SK-N-SH (cell line): Measurements from ENCODE around the gene ZNF723. TPM values are rescaled to one million over a fixed set of nuclear protein-coding genes. Genes with fewer than 3 reads are reported as not detected.

Experiments used
- CTCF ChIA-PET: fragments of 300-600, 350-600 bp; formaldehyde crosslinking; extraction: SDS; loops from one replicate; lab custom pipeline; 2021; lab: Yijun Ruan, JAX
- POLR2A ChIA-PET: fragments of 350-600 bp; sonication (Branson Sonifier 250); formaldehyde crosslinking; extraction: SDS; loops from one replicate; lab custom pipeline; 2020; ENCODE audit warnings: antibody characterized with exemption, inconsistent platforms; lab: Yijun Ruan, JAX
- DNase-seq: peaks from one replicate; pipeline ENCODE4 v3.0.0; 2012
- H2AFZ ChIP-seq: fragments of 200-600 bp; sonication (generic); 2 replicates; pipeline ENCODE4 v1.8.1; 2016; ENCODE audit warnings: antibody characterized with exemption, mild to moderate bottlenecking, low read depth
- H3F3A ChIP-seq: fragments of 200-600 bp; sonication (generic); replicated peaks from 2 replicates; pipeline ENCODE3; 2016; ENCODE audit warnings: antibody characterized with exemption, mild to moderate bottlenecking; ENCODE audit not compliant: insufficient read depth
- H3K27ac ChIP-seq, 2 experiments: fragments of 200-500 bp in 1 of 2; fragments of 200-600 bp in 1 of 2; sonication (Bioruptor generic) in 1 of 2; sonication (generic), shearing (Covaris generic) in 1 of 2; 2 replicates each; pipeline versions ENCODE4 v1.5.1 to v1.6.1; 2014 to 2016; ENCODE audit warnings: low read depth in 2 of 2, inconsistent platforms in 1 of 2, low read length in 1 of 2, mild to moderate bottlenecking in 1 of 2, mixed read lengths in 1 of 2
- H3K27me3 ChIP-seq: fragments of 200-600 bp; sonication (generic), shearing (Covaris generic); 2 replicates; pipeline ENCODE4 v1.6.1; 2016; ENCODE audit warnings: mixed run types; ENCODE audit not compliant: insufficient read depth
- H3K36me3 ChIP-seq, 2 experiments: fragments of 200-500 bp in 1 of 2; fragments of 200-600 bp in 1 of 2; sonication (Bioruptor generic) in 1 of 2; sonication (generic) in 1 of 2; replicated peaks in 1 of 2; 2 replicates each; pipeline versions ENCODE3 to v1.5.1; 2014 to 2016; ENCODE audit warnings: low read length in 1 of 2, mild to moderate bottlenecking in 1 of 2; ENCODE audit not compliant: insufficient read depth in 2 of 2, control insufficient read depth in 1 of 2
- H3K4me1 ChIP-seq, 2 experiments: fragments of 200-500 bp in 1 of 2; fragments of 200-600 bp in 1 of 2; sonication (Bioruptor generic) in 1 of 2; sonication (generic), shearing (Covaris generic) in 1 of 2; 2 replicates each; pipeline versions ENCODE4 v1.5.1 to v1.6.1; 2014 to 2016; ENCODE audit warnings: low read depth in 1 of 2, low read length in 1 of 2, mixed run types in 1 of 2; ENCODE audit not compliant: insufficient read depth in 2 of 2, control insufficient read depth in 1 of 2
- H3K4me2 ChIP-seq: fragments of 200-600 bp; sonication (generic), shearing (Covaris generic); 2 replicates; pipeline ENCODE4 v1.6.1; 2017; ENCODE audit warnings: mixed run types
- H3K4me3 ChIP-seq, 2 experiments: fragments of 200-500 bp in 1 of 2; fragments of 200-600 bp in 1 of 2; sonication (Bioruptor generic) in 1 of 2; sonication (generic), shearing (Covaris generic) in 1 of 2; 2 replicates each; pipeline versions ENCODE4 v1.5.1 to v1.8.1; 2014 to 2016; ENCODE audit warnings: low read depth in 2 of 2, inconsistent platforms in 1 of 2, low read length in 1 of 2, mild to moderate bottlenecking in 1 of 2, mixed read lengths in 1 of 2, moderate library complexity in 1 of 2
- H3K79me2 ChIP-seq: fragments of 200-600 bp; sonication (generic); 2 replicates; pipeline ENCODE4 v1.8.1; 2017; ENCODE audit warnings: mild to moderate bottlenecking; ENCODE audit not compliant: insufficient read depth
- H3K9ac ChIP-seq: fragments of 200-600 bp; sonication (generic); 2 replicates; pipeline ENCODE4 v1.6.1; 2017; ENCODE audit warnings: mixed run types
- H3K9me2 ChIP-seq: fragments of 200-600 bp; sonication (generic); 2 replicates; pipeline ENCODE4 v1.6.1; 2017; ENCODE audit warnings: mixed run types
- H3K9me3 ChIP-seq: fragments of 200-600 bp; sonication (generic); 2 replicates; pipeline ENCODE4 v1.6.1; 2017; ENCODE audit warnings: mixed run types, mild to moderate bottlenecking, moderate library complexity
- H4K20me1 ChIP-seq: fragments of 200-600 bp; sonication (generic); 2 replicates; pipeline ENCODE4 v1.6.1; 2017; ENCODE audit warnings: mild to moderate bottlenecking, mixed run types; ENCODE audit not compliant: insufficient read depth
- CTCF ChIP-seq: fragments of 200-600 bp; sonication (generic); IDR thresholded peaks from 2 replicates; pipeline ENCODE4 v1.6.1; 2017; ENCODE audit warnings: antibody characterized with exemption, mild to moderate bottlenecking, moderate library complexity
- ELF1 ChIP-seq: IDR thresholded peaks from 2 replicates; pipeline ENCODE4 v1.4.0; 2012
- EP300 ChIP-seq, 2 experiments: IDR thresholded peaks; 2 replicates each; pipeline versions ENCODE4 v1.4.0 to v1.6.1; 2012; ENCODE audit warnings: borderline replicate concordance in 1 of 2, low read depth in 1 of 2, low read length in 1 of 2
- EZH2phosphoT487 ChIP-seq: fragments of 200-600 bp; sonication (generic); IDR thresholded peaks from 2 replicates; pipeline ENCODE4 v1.6.1; 2017; ENCODE audit warnings: low read depth, mixed run types, mild to moderate bottlenecking, antibody characterized with exemption, moderate library complexity, borderline replicate concordance
- FOSL2 ChIP-seq: IDR thresholded peaks from 2 replicates; pipeline ENCODE4 v1.4.0; 2012; ENCODE audit warnings: low read depth, mild to moderate bottlenecking, moderate library complexity, borderline replicate concordance
- FOXJ3 ChIP-seq: sonication (generic); formaldehyde crosslinking; IDR thresholded peaks from 2 replicates; pipeline ENCODE4 v1.5.1; 2020; ENCODE audit warnings: mild to moderate bottlenecking, missing genetic modification reagents
- FOXM1 ChIP-seq: IDR thresholded peaks from 2 replicates; pipeline ENCODE4 v1.4.0; 2012; ENCODE audit warnings: low read depth, mild to moderate bottlenecking
- GABPA ChIP-seq: IDR thresholded peaks from 2 replicates; pipeline ENCODE4 v1.4.0; 2012; ENCODE audit warnings: low read depth, mild to moderate bottlenecking
- IRF3 ChIP-seq: fragments of 150-350 bp; IDR thresholded peaks from 2 replicates; pipeline ENCODE4 v1.6.1; 2016; ENCODE audit warnings: mild to moderate bottlenecking, low read depth, low read length
- MEF2A ChIP-seq: IDR thresholded peaks from 2 replicates; pipeline ENCODE4 v1.4.0; 2012; ENCODE audit warnings: low read depth, borderline replicate concordance
- NFIC ChIP-seq: IDR thresholded peaks from 2 replicates; pipeline ENCODE4 v1.4.0; 2012; ENCODE audit warnings: borderline replicate concordance
- PBX3 ChIP-seq: IDR thresholded peaks from 2 replicates; pipeline ENCODE4; 2012
- POLR2AphosphoS5 ChIP-seq: IDR thresholded peaks from 2 replicates; pipeline ENCODE4 v1.6.1; 2012; ENCODE audit warnings: low read depth, low read length
- RAD21 ChIP-seq: IDR thresholded peaks from 2 replicates; pipeline ENCODE4 v1.6.1; 2012; ENCODE audit warnings: mild to moderate bottlenecking, low read length
- RCOR1 ChIP-seq: fragments of 150-350 bp; IDR thresholded peaks from 2 replicates; pipeline ENCODE4 v1.6.1; 2017; ENCODE audit warnings: antibody characterized with exemption, low read length
- SIN3A ChIP-seq: IDR thresholded peaks from 2 replicates; pipeline ENCODE4 v1.6.1; 2012; ENCODE audit warnings: low read depth, mild to moderate bottlenecking, low read length, moderate library complexity, borderline replicate concordance
- TAF1 ChIP-seq: IDR thresholded peaks from 2 replicates; pipeline ENCODE4 v1.6.1; 2012; ENCODE audit warnings: low read depth, mild to moderate bottlenecking, low read length, moderate library complexity, borderline replicate concordance
- TCF12 ChIP-seq: IDR thresholded peaks from 2 replicates; pipeline ENCODE4 v1.4.0; 2012
- USF1 ChIP-seq: IDR thresholded peaks from 2 replicates; pipeline ENCODE4 v1.4.0; 2012; ENCODE audit warnings: low read depth, borderline replicate concordance
- YY1 ChIP-seq: IDR thresholded peaks from 2 replicates; pipeline ENCODE4 v1.4.0; 2012; ENCODE audit warnings: low read depth, mild to moderate bottlenecking
- WGBS: methylation state at CpG from one replicate; pipeline ENCODE4 v1.1.6; 2017; ENCODE audit warnings: low lambda C conversion rate; 5-methylcytosine and 5-hydroxymethylcytosine counted together
- polyA plus RNA-seq, 3 experiments: library from polyadenylated mRNA; depleted of rRNA; stranded (reverse); fragments of >200 nt; gene quantifications; 2 replicates each; pipeline ENCODE4 v1.2.3, GENCODE V29; 2012

Gene ZNF723
- polyA plus RNA-seq, 1 of the 3 experiments (the other 2 are of a cell fraction) = not detected

GRCh38 chr19:22797040-22797439 lies 35.1 kb upstream of the ZNF723 start (continued):
- TF ChIP-seq PBX3 = no peak
- no peak for TF ChIP-seq FOSL2
- no peak for TF ChIP-seq TCF12
- TF ChIP-seq GABPA = no peak
- no peak for TF ChIP-seq FOXM1
- no peak for TF ChIP-seq NFIC
- no peak for TF ChIP-seq RAD21
- no peak for TF ChIP-seq EP300 (IDR thresholded peaks at IDR 0.05; ENCODE audit: borderline replicate concordance in 1 of 2, low read depth in 1 of 2, low read length in 1 of 2)
- TF ChIP-seq MEF2A = no peak
- TF ChIP-seq, all 33 proteins: peak for 0

GRCh38 chr19:22806418-22806817 lies 25.7 kb upstream of the ZNF723 start:
- Histone ChIP-seq H4K20me1 (no peaks in the 10 kb centered on the region), H3K4me3 (no peak overlapping the region), H3K27ac (no peak overlapping the region), H3K9me2 (no peaks in the 10 kb centered on the region), H3K79me2 (no peaks in the 10 kb centered on the region), H3K27me3 (no peaks in the 10 kb centered on the region), H3K9ac (no peak overlapping the region), H3K36me3 (no peaks in the 10 kb centered on the region), H3K9me3 (no peaks in the 10 kb centered on the region), H3K4me2 (no peak overlapping the region), H3K4me1 (no peaks in the 10 kb centered on the region), H3F3A (no peaks in the 10 kb centered on the region), H2AFZ (no peak overlapping the region)
- DNase-seq = no peak
- CTCF ChIA-PET = no interaction called here
- 17% methylated on average over 7 of the region's 11 CpGs for WGBS
- POLR2A ChIA-PET = no interaction called here
- TF ChIP-seq POLR2AphosphoS5 = no peak
- TF ChIP-seq FOSL2 = no peak
- no peak for TF ChIP-seq TAF1
- TF ChIP-seq SIN3A = no peak
- no peak for TF ChIP-seq EZH2phosphoT487
- no peak for TF ChIP-seq RCOR1
- no peak for TF ChIP-seq FOXJ3
- no peak for TF ChIP-seq ELF1
- no peak for TF ChIP-seq EP300 (IDR thresholded peaks at IDR 0.05; ENCODE audit: borderline replicate concordance in 1 of 2, low read depth in 1 of 2, low read length in 1 of 2)
- no peak for TF ChIP-seq RAD21
- no peak for TF ChIP-seq CTCF
- TF ChIP-seq USF1 = no peak
- no peak for TF ChIP-seq PBX3
- TF ChIP-seq YY1 = no peak
- TF ChIP-seq FOXM1 = no peak
- TF ChIP-seq IRF3 = no peak
